Heart right ventricle (tissue), 16 donors: ENCODE measurements around the gene HSPA4. TPM values are rescaled to one million over a fixed set of nuclear protein-coding genes. Genes with fewer than 3 reads are reported as not detected.

Experiments
- ATAC-seq, 8 donors: fragments of 200-7000 bp; cut with Tn5 transposase; one replicate each; pipeline ENCODE4 v1.9.1; 2020; ENCODE audit warnings: mild to moderate bottlenecking in 8 of 8, moderate library complexity in 8 of 8, moderate number of reproducible peaks in 1 of 8
- DNase-seq, 2 donors: peaks; one replicate each; pipeline ENCODE4 v3.0.0-alpha.2; 2020
- H3K27ac ChIP-seq, 10 donors: fragments of 200-600 bp; sonication (generic) in 2 of 10; one replicate each; pipeline versions ENCODE4 v1.5.0 to v1.8.0; 2020 to 2022; ENCODE audit warnings: mild to moderate bottlenecking in 3 of 10
- H3K27me3 ChIP-seq, 7 donors: fragments of 200-600 bp; one replicate each; pipeline ENCODE4 v1.8.0; 2021 to 2022; ENCODE audit warnings: mild to moderate bottlenecking in 2 of 7
- H3K36me3 ChIP-seq, 9 donors: fragments of 200-600 bp; sonication (generic) in 1 of 9; one replicate each; pipeline versions ENCODE4 v1.5.0 to v1.8.0; 2020 to 2022; ENCODE audit warnings: mild to moderate bottlenecking in 2 of 9
- H3K4me1 ChIP-seq, 9 donors: fragments of 200-600 bp; sonication (generic) in 1 of 9; one replicate each; pipeline versions ENCODE4 v1.5.0 to v1.8.0; 2020 to 2022; ENCODE audit warnings: mild to moderate bottlenecking in 4 of 9
- H3K4me3 ChIP-seq, 10 donors: fragments of 200-600 bp; sonication (generic) in 2 of 10; one replicate each; pipeline versions ENCODE4 v1.5.0 to v1.8.0; 2020 to 2022; ENCODE audit warnings: mild to moderate bottlenecking in 7 of 10, moderate library complexity in 2 of 10
- H3K9me3 ChIP-seq, 11 donors: fragments of 200-600 bp in 10 of 11; sonication (generic) in 2 of 11; one replicate each; pipeline versions ENCODE4 v1.5.0 to v1.8.0; 2013 to 2022; ENCODE audit warnings: mild to moderate bottlenecking in 2 of 11, control low read depth in 1 of 11, moderate library complexity in 1 of 11
- CTCF ChIP-seq, 9 donors: fragments of 200-600 bp; sonication (generic) in 2 of 9; IDR thresholded peaks; one replicate each; pipeline versions ENCODE4 v1.5.0 to v1.8.0; 2021 to 2022; ENCODE audit warnings: antibody characterized with exemption in 9 of 9, mild to moderate bottlenecking in 5 of 9, moderate library complexity in 1 of 9
- WGBS, 2 donors: extraction: QIAGEN DNeasy Blood & Tissue Kit; methylation state at CpG; one replicate each; pipeline ENCODE4 v1.1.7; 2013; ENCODE audit warnings: inconsistent platforms in 1 of 2; 5-methylcytosine and 5-hydroxymethylcytosine counted together
- intact Hi-C, 10 donors: fragments of 100-400 bp; cut with DNase I; formaldehyde crosslinking; loops; one replicate each; pipeline versions ENCODE4 v1.11.1 to v1.14.2; 2022
- polyA plus RNA-seq, 2 donors: library from polyadenylated mRNA; stranded (reverse); fragments of 200-250 nt; gene quantifications; one replicate each; pipeline ENCODE4 v1.2.3, GENCODE V29; 2013
- total RNA-seq, 10 donors: library from RNA; stranded (reverse); fragmentation: NEBNext Ultra II Directional in 3 of 10; extraction: Animal tissue kit (Norgen Biotek cat#: 25700) in 3 of 10; gene quantifications; one replicate each; pipeline versions ENCODE4 v1.2.1 to v1.2.4, GENCODE V29; 2021 to 2023
- donor health status: Arrhythmogenic right ventricular cardiomyopathy.
- donor health status: ischemic (EF 13 %, LVEDD 7.1; RV severe dilation, severe dysfunction).
- donor health status: healthy with polysubstance abuse.
- donor health status: DM: no; HTN: yes; CAD: no.
- donor health status: DM: no; HTN: no; CAD: no.
- donor health status: ischemic (EF 25% LVEDD 6.9; RV normal size, moderate dysfunction).
- donor health status: ischemic (EF 25% LVEDD 5.7; RV mildly dilated, moderate dysfunction).
- donor health status: healthy.
- donor health status: DM: yes; HTN: yes; CAD: no.
- donor health status: Ischemic cardiomyopathy.
- donor health status: ischemic (EF 35%, LVEDD 5.7; RV mildly dilated, moderate dysfunction).
- donor health status: nonischemic (EF 11% LVEDD 7.7; RV severe dilation, severe dysfunction).
- donor health status: DM: yes; HTN: yes; CAD: no.
- donor health status: PGD.
- donor health status: ischemic (EF 29% LVEDD 5.4; RV normal size, mild dysfunction).
- donor health status: nonischemic (EF 23%, LVEDD 6.1; RV moderate dilation, normal function).

The HSPA4 gene
- total and polyA plus RNA-seq, 12 donors: 44.9 to 179 (median 111) TPM

- Histone ChIP-seq H3K36me3 (no peaks in the 10 kb centered on the region), H3K9me3 (no peaks in the 10 kb centered on the region), H3K27me3 (no peaks in the 10 kb centered on the region), H3K4me3 (no peak overlapping the region), H3K4me1 (peaks cover 0 to 5% (median 0%) of the 10 kb centered on the region in 9 donors), H3K27ac (no peak overlapping the region)
- TF ChIP-seq CTCF (IDR thresholded peaks at IDR 0.05): no peak
- WGBS, 2 donors: 88 to 92% methylated on average over 4 of the region's 4 CpGs
- no peak for DNase-seq
- no peak for ATAC-seq
- intact Hi-C loops: no loop called here
Observed at GRCh38 chr5:133149345-133149744, 97.5 kb downstream of the HSPA4 start.

DNA sequence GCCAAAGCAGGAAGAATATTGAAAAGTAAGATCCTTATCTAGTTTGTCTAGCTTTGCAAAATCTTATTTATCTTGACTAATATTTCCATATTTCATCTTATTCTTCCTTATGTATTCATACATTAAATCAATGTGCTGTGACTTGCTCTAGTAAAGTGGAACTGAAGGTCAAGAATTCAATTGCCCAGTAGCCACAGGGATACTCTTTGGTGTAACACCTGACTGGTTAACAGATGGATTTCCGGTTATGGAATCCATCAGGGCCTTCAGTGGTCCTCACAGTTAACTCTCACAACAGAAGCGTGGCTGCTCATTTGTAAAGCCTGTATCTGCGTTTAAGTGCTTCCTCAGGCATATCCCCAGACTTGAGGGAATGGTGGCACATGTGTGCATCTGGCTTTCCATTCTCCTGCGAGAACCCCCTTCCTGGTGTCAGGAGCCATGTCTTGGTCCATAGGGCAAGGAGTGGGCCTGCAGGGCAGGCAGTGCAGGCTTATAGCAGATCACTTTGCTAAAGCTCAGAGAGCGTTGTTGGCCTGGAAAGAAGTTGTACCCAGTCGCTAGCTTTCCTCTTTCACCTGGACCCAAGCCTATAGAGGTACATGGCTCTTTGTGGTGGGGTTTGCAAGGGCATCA is 99.2 kb downstream of the HSPA4 start:
- H3K4me1 ChIP-seq: peaks cover 0 to 5% (median 0%) of the 10 kb centered on the region in 9 donors
- no peaks in the 10 kb centered on the region for H3K36me3 ChIP-seq
- ATAC-seq: no peak
- H3K27ac ChIP-seq: no peak overlapping the region
- no peak for TF ChIP-seq CTCF (IDR thresholded peaks at IDR 0.05)
- no peaks in the 10 kb centered on the region for H3K27me3 ChIP-seq
- H3K9me3 ChIP-seq: no peaks in the 10 kb centered on the region
- no peak for DNase-seq
- no peak overlapping the region for H3K4me3 ChIP-seq
- intact Hi-C loops: no loop called here
- 93 to 95% methylated on average over 6 of the region's 6 CpGs for WGBS, 2 donors

GRCh38 chr5:133154274-133155075 is 102.7 kb downstream of the HSPA4 start:
- intact Hi-C loops: no loop called here
- no peaks in the 10 kb centered on the region for H3K4me1 ChIP-seq
- ATAC-seq: no peak
- H3K9me3 ChIP-seq: no peaks in the 10 kb centered on the region
- H3K27ac ChIP-seq: no peak overlapping the region
- no peaks in the 10 kb centered on the region for H3K36me3 ChIP-seq
- no peaks in the 10 kb centered on the region for H3K27me3 ChIP-seq
- DNase-seq: no peak
- no peak for TF ChIP-seq CTCF (IDR thresholded peaks at IDR 0.05)
- WGBS, 2 donors: 90 to 93% methylated on average over 12 of the region's 12 CpGs
- no peak overlapping the region for H3K4me3 ChIP-seq

- Histone ChIP-seq H3K4me3 (no peak overlapping the region), H3K9me3 (no peaks in the 10 kb centered on the region), H3K27ac (no peak overlapping the region), H3K4me1 (no peaks in the 10 kb centered on the region), H3K27me3 (no peaks in the 10 kb centered on the region), H3K36me3 (no peaks in the 10 kb centered on the region)
- ATAC-seq (no peak), DNase-seq (no peak)
- WGBS, 2 donors: 66 to 72% methylated on average over 4 of the region's 4 CpGs
- intact Hi-C loops: no loop called here
- TF ChIP-seq CTCF (IDR thresholded peaks at IDR 0.05): no peak
Observed at GRCh38 chr5:133155326-133155969, 103.6 kb downstream of the HSPA4 start.

Other genes starting within 250 kb of the HSPA4 start
- under 1 TPM in 4 of 10 donors, not detected in 6; 0.08 to 0.19 (median 0.13) TPM for gene SOWAHA, start 238.7 kb upstream of the HSPA4 start, total RNA-seq
- gene SOWAHA, start 238.7 kb upstream of the HSPA4 start, polyA plus RNA-seq: under 1 TPM in 1 of 2 donors, not detected in 1; 0.07 TPM
- gene SHROOM1, start 221.4 kb upstream of the HSPA4 start, total RNA-seq: 1 to 10 TPM; 3.2 to 6.4 (median 4.1) TPM
- 10 to 100 TPM in 1 of 2 donors, 1 to 10 TPM in 1; 3.5 to 10.8 TPM for gene SHROOM1, start 221.4 kb upstream of the HSPA4 start, polyA plus RNA-seq
- gene GDF9, start 185.5 kb upstream of the HSPA4 start, total RNA-seq: under 1 TPM; 0.18 to 0.82 (median 0.43) TPM
- gene GDF9, start 185.5 kb upstream of the HSPA4 start, polyA plus RNA-seq: under 1 TPM in 1 of 2 donors, not detected in 1; 0.10 TPM
- gene UQCRQ, start 185.4 kb upstream of the HSPA4 start, total RNA-seq: 1,000 to 10,000 TPM; 1,190 to 1,962 (median 1,754) TPM
- gene UQCRQ, start 185.4 kb upstream of the HSPA4 start, polyA plus RNA-seq: 1,000 to 10,000 TPM in 1 of 2 donors, 100 to 1,000 TPM in 1; 824 to 1,591 TPM
- gene LEAP2, start 178.3 kb upstream of the HSPA4 start, total RNA-seq: 1 to 10 TPM in 5 of 10 donors, under 1 TPM in 5; 0.49 to 1.6 (median 0.92) TPM
- gene LEAP2, start 178.3 kb upstream of the HSPA4 start, polyA plus RNA-seq: 1 to 10 TPM in 1 of 2 donors, under 1 TPM in 1; 0.62 to 3.9 TPM
- 10 to 100 TPM; 35.2 to 63.8 (median 53.3) TPM for gene AFF4, start 88.4 kb upstream of the HSPA4 start, total RNA-seq
- gene AFF4, start 88.4 kb upstream of the HSPA4 start, polyA plus RNA-seq: 1 to 10 TPM; 7.0 to 9.3 TPM
- 10 to 100 TPM; 12.2 to 22.4 (median 19.4) TPM for gene ZCCHC10, start 25.5 kb upstream of the HSPA4 start, total RNA-seq
- 10 to 100 TPM; 15.4 to 29.9 TPM for gene ZCCHC10, start 25.5 kb upstream of the HSPA4 start, polyA plus RNA-seq